UCSD-AML1 (cell line): Measurements from ENCODE around the gene MCM3AP.

Experiments
- DNase-seq: peaks from one replicate; lab custom pipeline; 2025; ENCODE audit not compliant: unreplicated experiment; lab: John Stamatoyannopoulos, UW

The MCM3AP gene

GRCh38 chr21:46273341-46273740, 12.1 kb downstream of the MCM3AP start:
- DNase-seq, result no peak

- no peak for DNase-seq
Measured at GRCh38 chr21:46269466-46269865, 15.9 kb downstream of the MCM3AP start.

GRCh38 chr21:46268371-46268770, 17.0 kb downstream of the MCM3AP start:
- no peak for DNase-seq

- DNase-seq, result no peak
Measured at GRCh38 chr21:46266946-46267345, 18.5 kb downstream of the MCM3AP start.

- DNase-seq, result no peak
Measured at GRCh38 chr21:46265736-46266525, 19.5 kb downstream of the MCM3AP start.

- DNase-seq, result no peak
Measured at GRCh38 chr21:46264690-46265144, 20.7 kb downstream of the MCM3AP start.

- DNase-seq, result no peak
Measured at GRCh38 chr21:46264046-46264689, 21.2 kb downstream of the MCM3AP start.

- no peak for DNase-seq
Measured at GRCh38 chr21:46256501-46256994, 28.9 kb downstream of the MCM3AP start.

GRCh38 chr21:46255758-46256337, 29.6 kb downstream of the MCM3AP start:
- DNase-seq, result no peak

- DNase-seq, result no peak
Measured at GRCh38 chr21:46255166-46255565, 30.2 kb downstream of the MCM3AP start.

- peak; percentile 47 for DNase-seq
Measured at GRCh38 chr21:46254208-46254975, 31.0 kb downstream of the MCM3AP start.

- peak; percentile 55 for DNase-seq
Measured at GRCh38 chr21:46253610-46254124, 31.7 kb downstream of the MCM3AP start.

GRCh38 chr21:46252840-46253239, 32.6 kb downstream of the MCM3AP start:
- DNase-seq, result no peak

- peak; percentile 23 for DNase-seq
Measured at GRCh38 chr21:46250146-46250725, 35.2 kb downstream of the MCM3AP start.

GRCh38 chr21:46248827-46249226, 36.6 kb downstream of the MCM3AP start:
- DNase-seq, result no peak

- DNase-seq, result no peak
Measured at GRCh38 chr21:46248422-46248782, 37.0 kb downstream of the MCM3AP start.

- no peak for DNase-seq
Measured at GRCh38 chr21:46247699-46248421, 37.6 kb downstream of the MCM3AP start.

GRCh38 chr21:46246345-46246744, 39.1 kb downstream of the MCM3AP start:
- no peak for DNase-seq

- no peak for DNase-seq
Measured at GRCh38 chr21:46245213-46245915, 40.0 kb downstream of the MCM3AP start.
